PC-3 (cell line): ENCODE measurements around the gene PALD1. TPM values are rescaled to one million over a fixed set of nuclear protein-coding genes. Genes with fewer than 3 reads are reported as not detected.

ENCODE experiments used
- ATAC-seq: fragments of 200-7000 bp; cut with Tn5 transposase; 2 replicates; pipeline ENCODE4 v1.9.1; 2020; ENCODE audit warnings: mild to moderate bottlenecking, moderate library complexity
- BruUV-seq: library from RNA; stranded (reverse); fragments of 400-500 nt; replicated peaks from 2 replicates; lab custom pipeline; 2021; lab: Mats Ljungman, UMichigan
- CTCF ChIA-PET: fragments of 300-600 bp; sonication (Branson Sonifier 250); formaldehyde crosslinking; loops from one replicate; lab custom pipeline; 2022; ENCODE audit warnings: antibody characterized with exemption; lab: Charles Lee
- POLR2A ChIA-PET: fragments of 300-600 bp; sonication (Branson Sonifier 250); formaldehyde crosslinking; loops from one replicate; lab custom pipeline; 2022; ENCODE audit warnings: antibody characterized with exemption; ENCODE audit not compliant: unreplicated experiment; lab: Charles Lee
- DNase-seq: peaks from one replicate; pipeline ENCODE4 v3.0.0-alpha.2; 2015
- H2AFZ ChIP-seq: fragments of 300-600 bp; sonication (generic); 2 replicates; pipeline ENCODE4 v1.6.0; 2016; ENCODE audit warnings: antibody characterized with exemption, low read length
- H3F3A ChIP-seq: fragments of 300-600 bp; sonication (generic); one replicate; pipeline ENCODE4 v1.6.0; 2017; ENCODE audit warnings: antibody characterized with exemption, low read length, control low read depth, mild to moderate bottlenecking; ENCODE audit not compliant: unreplicated experiment
- H3K27ac ChIP-seq: fragments of 300-600 bp; sonication (generic); 2 replicates; pipeline ENCODE4 v1.5.1; 2016; ENCODE audit warnings: mild to moderate bottlenecking, low read length
- H3K27me3 ChIP-seq: fragments of 300-600 bp; sonication (generic); 2 replicates; pipeline ENCODE4 v1.6.1; 2016; ENCODE audit warnings: low read length, mixed read lengths
- H3K36me3 ChIP-seq: fragments of 300-600 bp; sonication (generic); 2 replicates; pipeline ENCODE4 v1.6.1; 2016; ENCODE audit warnings: low read depth, mixed run types, low read length, mixed read lengths
- H3K4me1 ChIP-seq: fragments of 300-600 bp; sonication (generic); 2 replicates; pipeline ENCODE4 v1.5.1; 2016; ENCODE audit warnings: low read length; ENCODE audit not compliant: insufficient read depth
- H3K4me2 ChIP-seq: fragments of 300-600 bp; sonication (generic); 2 replicates; pipeline ENCODE4 v1.6.0; 2016; ENCODE audit warnings: low read length
- H3K4me3 ChIP-seq: fragments of 300-600 bp; sonication (generic); 2 replicates; pipeline ENCODE4 v1.5.1; 2016; ENCODE audit warnings: mild to moderate bottlenecking, low read length, mixed read lengths
- H3K79me2 ChIP-seq: fragments of 300-600 bp; sonication (generic); 2 replicates; pipeline ENCODE4 v1.6.1; 2017; ENCODE audit warnings: low read length, mixed read lengths
- H3K9ac ChIP-seq: fragments of 300-600 bp; sonication (generic); 2 replicates; pipeline ENCODE4 v1.6.0; 2016; ENCODE audit warnings: mild to moderate bottlenecking, low read length
- H3K9me2 ChIP-seq: fragments of 300-600 bp; sonication (generic); replicated peaks from 2 replicates; pipeline ENCODE4 v1.6.1; 2016; ENCODE audit warnings: mixed run types, low read length, mixed read lengths
- H3K9me3 ChIP-seq: fragments of 300-600 bp; sonication (generic); 2 replicates; pipeline ENCODE4 v1.6.1; 2016; ENCODE audit warnings: low read length, mixed read lengths
- H4K20me1 ChIP-seq: fragments of 300-600 bp; sonication (generic); 2 replicates; pipeline ENCODE4 v1.6.1; 2016; ENCODE audit warnings: low read length, mixed read lengths
- CTCF ChIP-seq: fragments of 300-600 bp; sonication (generic); conservative IDR thresholded peaks from 2 replicates; pipeline ENCODE4 v1.5.1; 2017; ENCODE audit warnings: antibody characterized with exemption, low read depth, mild to moderate bottlenecking, low read length
- EZH2 ChIP-seq: fragments of 300-600 bp; sonication (generic); IDR thresholded peaks from one replicate; pipeline ENCODE4 v1.6.1; 2017; ENCODE audit warnings: antibody characterized with exemption, mild to moderate bottlenecking, low read length; ENCODE audit not compliant: unreplicated experiment
- EZH2phosphoT487 ChIP-seq: fragments of 300-600 bp; sonication (generic); IDR thresholded peaks from 2 replicates; pipeline ENCODE4 v1.6.1; 2018; ENCODE audit warnings: mild to moderate bottlenecking, antibody characterized with exemption, low read length, borderline replicate concordance
- intact Hi-C: fragments of 100-400 bp; cut with micrococcal nuclease; formaldehyde crosslinking; loops from 2 replicates; pipeline ENCODE4 v1.9.0; 2023
- total RNA-seq: library from RNA; depleted of rRNA; stranded (reverse); fragments of >200 nt; gene quantifications from 2 replicates; pipeline ENCODE4 v1.2.3, GENCODE V29; 2014

PALD1 gene
- total RNA-seq, 1 experiment from 2014 or later: 0.80 TPM

GRCh38 chr10:70465832-70466231 lies 12.7 kb upstream of the PALD1 start:
- CTCF ChIA-PET: no interaction called here
- no peak for ATAC-seq
- no TSS peak for BruUV-seq

GRCh38 chr10:70466951-70467350 lies 11.6 kb upstream of the PALD1 start:
- TF ChIP-seq EZH2phosphoT487 (no peak), CTCF (no peak), EZH2 (no peak)
- no peaks in the 10 kb centered on the region for H3K79me2 ChIP-seq
- H3K4me3 ChIP-seq: no peak overlapping the region
- no peaks in the 10 kb centered on the region for H3K9me3 ChIP-seq
- no peaks in the 10 kb centered on the region for H3K9me2 ChIP-seq
- BruUV-seq: no TSS peak
- peaks cover 19% of the 10 kb centered on the region for H3K27me3 ChIP-seq
- H4K20me1 ChIP-seq: no peaks in the 10 kb centered on the region
- H3F3A ChIP-seq: no peaks in the 10 kb centered on the region
- CTCF ChIA-PET: no interaction called here
- H3K36me3 ChIP-seq: no peaks in the 10 kb centered on the region
- H2AFZ ChIP-seq: no peak overlapping the region
- peaks cover 14% of the 10 kb centered on the region for H3K4me1 ChIP-seq
- no peak overlapping the region for H3K9ac ChIP-seq
- ATAC-seq (no peak), DNase-seq (no peak)
- intact Hi-C loops: no loop called here
- H3K4me2 ChIP-seq: no peak overlapping the region
- no peak overlapping the region for H3K27ac ChIP-seq
- POLR2A ChIA-PET: no interaction called here

More at GRCh38 chr10:70465832-70466231, 12.7 kb upstream of the PALD1 start:
- DNase-seq: no peak
- TF ChIP-seq EZH2: no peak
- no peaks in the 10 kb centered on the region for H4K20me1 ChIP-seq
- intact Hi-C loops: no loop called here
- no peak overlapping the region for H3K4me2 ChIP-seq
- H3K27ac ChIP-seq: no peak overlapping the region
- H3K9me3 ChIP-seq: no peaks in the 10 kb centered on the region
- H3F3A ChIP-seq: no peaks in the 10 kb centered on the region
- no peak overlapping the region for H2AFZ ChIP-seq
- peaks cover 19% of the 10 kb centered on the region for H3K27me3 ChIP-seq
- H3K9ac ChIP-seq: no peak overlapping the region
- H3K4me1 ChIP-seq: peaks cover 19% of the 10 kb centered on the region
- H3K9me2 ChIP-seq: no peaks in the 10 kb centered on the region
- POLR2A ChIA-PET: no interaction called here
- no peaks in the 10 kb centered on the region for H3K36me3 ChIP-seq
- H3K79me2 ChIP-seq: no peaks in the 10 kb centered on the region
- no peak overlapping the region for H3K4me3 ChIP-seq

GRCh38 chr10:70472799-70473454 lies 5.6 kb upstream of the PALD1 start:
- ATAC-seq: no peak
- BruUV-seq: no TSS peak
- POLR2A ChIA-PET: no interaction called here

More at GRCh38 chr10:70472799-70473454, 5.6 kb upstream of the PALD1 start:
- H3K79me2 ChIP-seq: no peaks in the 10 kb centered on the region
- no peak overlapping the region for H3K9ac ChIP-seq
- no peak for TF ChIP-seq EZH2
- TF ChIP-seq EZH2phosphoT487: no peak
- TF ChIP-seq CTCF: no peak
- H3K4me3 ChIP-seq: no peak overlapping the region
- CTCF ChIA-PET: no interaction called here
- H3K36me3 ChIP-seq: no peaks in the 10 kb centered on the region
- no peak for DNase-seq
- intact Hi-C loops: no loop called here
- H3K9me2 ChIP-seq: no peaks in the 10 kb centered on the region
- H3K27me3 ChIP-seq: peaks cover 9% of the 10 kb centered on the region
- peaks cover 26% of the 10 kb centered on the region for H3K4me1 ChIP-seq
- H3K27ac ChIP-seq: no peak overlapping the region
- no peaks in the 10 kb centered on the region for H3K9me3 ChIP-seq
- H3K4me2 ChIP-seq: no peak overlapping the region
- H2AFZ ChIP-seq: no peak overlapping the region
- 0 out of 2 replicates have a peak, but pooled peaks cover 3% of the 10 kb centered on the region for H4K20me1 ChIP-seq
- H3F3A ChIP-seq: no peaks in the 10 kb centered on the region
